Activated CD4-positive, alpha-beta T cell treated with anti-CD3 and anti-CD28 coated beads, Interleukin-2, amount 50 U/mL, for 4 hours (primary cell): ENCODE data around the gene LRMDA.

Source experiments
- DNase-seq, 2 experiments: peaks; one replicate each; pipeline ENCODE4 v3.0.0-alpha.2; 2020

LRMDA gene

DNA sequence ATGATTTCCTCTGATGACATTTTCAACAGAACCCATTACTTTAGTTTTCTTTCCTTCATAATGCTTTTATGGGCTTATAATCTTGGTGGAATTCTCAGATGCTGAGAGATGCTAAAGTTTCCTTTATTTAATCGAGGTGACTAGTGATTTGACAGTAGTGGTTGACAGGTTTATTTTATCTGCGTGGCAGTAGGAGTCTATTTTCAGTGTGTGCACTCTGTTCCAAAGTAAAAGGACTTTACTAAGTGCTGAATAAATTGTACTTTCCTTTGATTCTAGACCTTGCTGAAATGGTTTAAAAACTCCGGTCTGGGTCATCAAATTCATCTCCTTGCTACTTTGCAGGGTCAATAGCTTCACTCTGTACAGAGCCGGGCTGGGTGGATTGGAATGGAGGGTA is 900.3 kb downstream of the LRMDA start:
- DNase-seq, result no peak

GRCh38 chr10:76333326-76333725 is 901.9 kb downstream of the LRMDA start:
- DNase-seq, result no peak

DNA sequence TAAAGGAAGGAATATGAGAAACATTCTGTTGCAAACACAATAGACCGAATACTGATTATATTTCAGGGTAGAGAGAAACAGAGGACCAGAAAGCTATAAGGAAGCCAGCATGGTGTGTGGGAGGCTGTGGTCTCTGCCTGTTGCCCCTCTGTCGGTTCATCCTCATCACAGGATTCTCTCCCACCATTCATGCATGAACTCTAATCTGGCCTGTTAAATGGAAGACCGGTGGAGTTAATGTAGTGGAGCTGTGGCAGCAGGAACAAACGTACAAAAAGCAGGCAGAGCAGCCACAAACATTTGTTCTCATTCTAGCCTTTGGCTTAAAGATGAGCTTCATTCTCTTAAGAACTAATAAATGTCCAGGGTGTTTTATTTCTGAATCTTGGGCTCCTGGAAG is 902.4 kb downstream of the LRMDA start:
- DNase-seq, result no peak

GRCh38 chr10:76334255-76334654 is 902.8 kb downstream of the LRMDA start:
- no peak for DNase-seq

GRCh38 chr10:76336213-76336963 is 905.0 kb downstream of the LRMDA start:
- no peak for DNase-seq

DNA sequence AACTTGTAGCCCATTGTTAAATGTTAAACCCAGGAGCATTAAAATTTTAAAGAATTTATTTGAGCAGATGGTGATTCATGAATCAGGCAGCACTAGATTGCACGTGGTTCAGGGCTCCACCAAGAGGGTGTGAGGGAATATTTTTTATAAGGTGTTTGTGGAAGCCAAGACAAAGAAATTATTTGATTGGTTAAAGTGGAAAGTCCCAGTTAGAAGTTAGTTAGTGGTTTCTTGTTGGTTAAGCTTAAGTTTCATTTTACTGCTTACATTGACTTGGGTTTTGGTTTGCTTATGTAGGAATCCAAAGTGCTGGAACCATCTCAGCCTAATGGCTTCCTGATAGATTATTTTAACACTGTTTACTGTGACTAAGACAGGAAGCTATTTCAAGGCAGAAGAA is 906.2 kb downstream of the LRMDA start:
- no peak for DNase-seq

DNA sequence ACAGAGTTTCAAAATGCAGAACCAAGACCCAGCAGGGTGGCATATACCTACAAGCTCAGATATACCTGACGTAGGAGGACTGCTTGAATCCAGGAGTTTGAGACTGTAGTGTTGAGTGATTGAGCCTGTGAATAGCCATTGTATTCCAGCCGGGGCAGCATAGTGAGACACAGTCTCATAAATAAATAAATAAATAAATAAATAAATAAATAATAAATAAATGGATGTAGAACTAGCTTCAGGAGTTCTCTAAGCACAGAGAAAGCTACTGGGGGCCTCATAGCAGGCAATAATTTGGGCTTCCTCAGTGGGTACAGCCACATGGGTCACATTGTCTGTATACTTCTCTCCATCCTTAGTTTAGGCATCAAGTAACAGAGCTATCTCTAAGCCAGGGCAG is 906.8 kb downstream of the LRMDA start:
- no peak for DNase-seq

DNA sequence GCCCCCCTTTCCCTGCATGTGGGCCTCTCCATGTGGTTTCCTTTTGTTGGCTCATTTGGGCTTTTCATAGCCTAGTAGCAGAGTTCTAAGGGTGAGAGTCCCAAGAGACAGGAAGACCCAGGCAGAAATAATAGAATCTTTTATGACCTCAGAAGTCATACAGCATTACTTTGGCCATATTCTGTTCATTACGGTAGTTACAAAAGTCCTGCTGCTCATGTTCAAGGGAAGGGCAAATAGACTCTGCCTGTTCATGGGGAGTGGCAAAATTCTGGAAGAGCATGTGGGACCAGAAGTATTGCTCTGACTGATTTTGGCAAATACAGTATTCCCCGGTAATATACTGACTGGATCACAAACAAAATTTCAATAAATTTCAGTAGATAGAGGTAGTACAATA is 910.3 kb downstream of the LRMDA start:
- DNase-seq, result no peak

GRCh38 chr10:76342996-76343395 is 911.6 kb downstream of the LRMDA start:
- DNase-seq, result no peak

GRCh38 chr10:76347832-76348231 is 916.4 kb downstream of the LRMDA start:
- no peak for DNase-seq

DNA sequence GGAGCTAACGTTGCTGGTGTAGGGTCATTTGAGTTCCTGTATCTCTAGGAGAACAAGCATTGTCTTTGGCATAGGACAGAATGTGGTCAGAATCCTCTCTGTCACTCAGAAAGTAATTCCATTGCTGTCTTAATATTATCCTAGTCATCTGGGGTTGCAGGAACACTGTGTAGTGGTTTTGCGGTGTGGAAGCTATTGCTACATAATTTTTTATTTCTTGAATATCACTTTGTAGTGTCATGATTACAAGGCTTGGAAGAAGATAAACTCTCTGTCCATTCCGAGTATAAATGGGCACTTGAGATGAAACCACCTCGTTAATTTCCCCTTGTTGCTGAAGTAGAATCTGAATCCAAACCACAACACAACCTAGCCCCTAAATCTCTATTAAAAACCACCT is 919.2 kb downstream of the LRMDA start:
- DNase-seq, result no peak

DNA sequence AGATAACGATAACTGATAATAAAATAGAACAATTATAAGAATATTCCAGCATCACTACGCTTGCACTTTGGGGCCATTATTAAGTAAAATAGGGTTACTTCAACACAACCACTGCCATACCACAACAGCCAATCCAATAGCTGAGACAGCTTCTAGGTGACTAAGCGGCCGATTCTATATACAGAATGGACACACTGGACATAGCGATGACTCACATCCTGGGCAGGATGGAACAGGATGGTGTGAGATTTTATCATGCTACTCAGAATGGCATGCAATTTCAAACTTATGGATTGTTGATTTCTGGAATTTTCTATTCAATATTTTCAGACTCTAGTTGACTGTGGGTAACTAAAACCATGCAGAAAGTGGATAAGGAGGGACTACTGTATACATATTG is 920.9 kb downstream of the LRMDA start:
- DNase-seq, result no peak

DNA sequence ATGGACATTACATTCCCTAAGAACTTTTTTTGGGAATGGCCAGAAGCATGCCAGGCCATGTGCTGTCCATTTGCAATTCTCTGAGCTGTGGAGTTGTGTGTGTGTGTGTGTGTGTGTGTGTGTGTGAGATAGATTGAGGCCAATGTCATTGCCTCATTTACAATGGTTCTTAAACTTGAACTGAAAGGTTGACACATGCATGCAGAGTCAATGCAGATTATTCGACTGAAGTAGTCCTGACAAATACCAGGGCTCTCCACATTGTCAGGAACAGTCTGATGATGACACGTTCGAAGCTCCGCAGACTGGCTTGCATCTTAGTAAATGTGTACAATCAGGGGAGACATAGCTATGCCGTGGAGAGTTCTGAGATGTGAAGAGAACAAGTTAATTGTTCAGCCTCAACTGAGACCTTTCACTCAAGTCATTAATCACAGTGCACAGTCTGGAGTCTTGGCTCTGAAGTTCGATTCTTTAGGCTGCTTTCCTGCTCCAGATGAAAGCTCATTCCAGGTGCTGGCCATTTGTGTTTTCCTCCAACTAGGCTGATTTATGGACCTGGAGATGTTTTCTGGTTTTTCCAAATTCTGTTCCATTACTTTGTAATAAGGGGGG is 921.9 kb downstream of the LRMDA start:
- no peak for DNase-seq

- DNase-seq, result no peak
Observed at GRCh38 chr10:76354212-76354738, 922.9 kb downstream of the LRMDA start.

DNA sequence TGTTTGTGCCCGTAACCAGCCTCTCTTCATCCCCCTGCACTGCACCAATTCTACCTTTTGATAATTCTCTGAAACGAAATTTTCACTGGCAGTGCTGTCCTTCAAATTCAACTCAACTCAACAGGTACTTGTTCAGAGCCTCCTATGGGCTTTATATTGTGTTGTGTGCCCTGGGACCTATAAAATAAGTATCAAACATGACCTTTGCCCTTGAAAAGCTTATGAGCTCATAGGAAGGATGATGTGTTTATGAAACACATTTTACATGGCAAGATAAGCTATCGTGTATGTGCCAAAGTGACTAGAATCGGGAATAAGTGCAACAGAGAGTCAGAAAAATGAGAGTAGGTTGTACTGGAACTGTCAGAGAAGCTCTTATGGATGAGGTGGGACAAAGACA is 923.5 kb downstream of the LRMDA start:
- no peak for DNase-seq

GRCh38 chr10:76356557-76356956 is 925.1 kb downstream of the LRMDA start:
- no peak for DNase-seq

GRCh38 chr10:76357726-76358415 is 926.4 kb downstream of the LRMDA start:
- DNase-seq, result no peak

DNA sequence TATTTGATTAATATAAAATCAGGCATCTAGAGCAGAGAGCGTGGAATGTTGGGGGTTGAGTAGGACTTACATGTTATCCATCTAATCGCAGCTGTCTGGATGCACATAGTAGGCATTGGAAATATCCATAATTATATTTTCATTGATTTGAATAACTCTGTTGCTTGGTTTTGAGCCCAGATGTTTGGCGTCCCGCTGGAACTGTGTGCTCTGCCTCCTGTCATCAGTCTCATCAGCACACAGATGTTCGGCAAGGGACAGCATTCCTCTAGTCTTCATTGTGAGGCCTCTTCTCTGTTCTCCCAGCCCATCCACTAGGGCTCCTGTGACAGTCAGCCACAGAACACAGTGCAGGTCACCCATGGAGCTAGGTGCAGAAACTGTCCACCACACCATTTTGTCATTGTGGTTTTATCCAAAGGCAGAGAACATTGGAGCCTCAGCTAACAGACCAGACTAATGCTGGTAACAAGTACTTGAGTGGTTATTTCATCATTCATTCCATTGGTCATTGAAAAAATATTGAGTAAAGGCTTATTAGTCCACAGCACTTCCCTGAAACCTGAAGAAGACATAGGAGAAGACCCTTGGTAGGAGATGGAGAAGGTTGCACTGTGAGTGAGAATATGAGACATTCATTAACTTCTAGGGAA is 927.4 kb downstream of the LRMDA start:
- no peak for DNase-seq

GRCh38 chr10:76375761-76376160 is 944.3 kb downstream of the LRMDA start:
- DNase-seq, result no peak

GRCh38 chr10:76382381-76382851 is 951.0 kb downstream of the LRMDA start:
- no peak for DNase-seq

DNA sequence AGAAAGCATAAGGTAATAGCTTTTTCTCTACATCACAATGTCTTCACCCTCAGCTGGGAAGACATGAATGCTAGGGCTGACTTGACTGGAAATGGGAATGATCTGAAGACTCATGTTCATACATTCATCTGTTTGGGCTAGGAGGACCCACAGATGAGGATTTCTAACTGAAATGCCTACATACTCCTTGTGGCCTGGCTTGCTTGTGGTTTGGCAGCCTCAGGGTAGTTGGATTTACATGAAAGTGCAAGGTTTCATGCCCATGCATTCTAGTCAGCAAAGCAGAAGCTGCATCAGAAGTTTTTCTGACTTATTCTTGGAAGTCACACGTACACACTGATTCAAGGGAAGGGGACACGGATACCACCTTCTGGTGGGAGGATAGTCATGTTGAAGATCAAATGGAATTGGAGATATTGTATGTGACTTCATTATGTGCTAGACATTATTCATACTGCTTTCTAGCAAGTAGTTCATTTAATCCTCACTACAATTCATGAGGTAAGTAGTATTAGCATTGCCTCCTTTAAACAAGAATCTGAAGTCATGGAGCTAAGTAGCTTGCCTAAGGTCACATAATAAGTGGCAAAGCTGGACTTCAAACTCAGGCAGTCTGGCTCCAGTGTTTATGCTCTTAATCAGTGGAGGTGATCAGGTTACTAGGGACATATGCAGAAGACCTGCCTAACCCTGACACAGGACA is 957.0 kb downstream of the LRMDA start:
- no peak for DNase-seq

DNA sequence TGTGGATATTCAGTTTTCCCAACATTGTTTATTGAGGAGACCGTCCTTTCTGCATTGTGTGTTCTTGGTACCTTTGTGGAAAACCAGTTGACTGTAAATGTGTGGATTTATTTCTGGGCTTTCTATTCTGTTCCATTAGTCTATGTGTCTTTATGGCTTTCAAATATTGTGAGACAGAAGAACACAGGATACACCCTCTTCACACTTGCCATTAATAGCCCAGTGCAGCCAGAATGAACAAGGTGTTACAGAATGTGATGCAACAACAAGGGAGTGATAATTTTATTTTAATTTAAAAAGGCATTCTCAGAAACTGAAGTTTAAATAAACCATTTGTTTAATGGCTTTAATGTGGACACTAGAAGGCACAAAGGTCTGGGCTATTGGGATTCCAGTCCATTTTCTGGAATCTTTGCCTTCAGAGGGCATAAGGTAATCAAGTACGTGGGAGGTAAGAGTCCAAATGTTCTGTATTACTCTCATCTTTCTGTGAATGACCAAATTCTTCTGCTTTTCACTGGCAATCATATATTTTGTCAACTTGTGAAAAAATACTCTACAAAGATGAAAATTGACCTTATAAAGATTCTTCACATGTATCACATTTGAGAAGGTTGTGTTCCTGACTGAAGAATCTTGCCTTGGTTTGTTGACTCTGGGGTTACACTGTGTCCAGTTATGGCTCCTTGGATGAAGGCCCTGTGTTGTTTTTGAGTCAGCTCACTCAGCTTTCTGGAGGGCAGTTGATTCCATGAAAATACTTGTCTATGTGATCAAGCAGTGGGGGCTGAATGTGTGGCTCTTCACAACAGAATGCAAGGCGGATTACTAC is 962.7 kb downstream of the LRMDA start:
- DNase-seq, result no peak
